ENCODE results near the gene HDAC4.

Gene HDAC4

DNA sequence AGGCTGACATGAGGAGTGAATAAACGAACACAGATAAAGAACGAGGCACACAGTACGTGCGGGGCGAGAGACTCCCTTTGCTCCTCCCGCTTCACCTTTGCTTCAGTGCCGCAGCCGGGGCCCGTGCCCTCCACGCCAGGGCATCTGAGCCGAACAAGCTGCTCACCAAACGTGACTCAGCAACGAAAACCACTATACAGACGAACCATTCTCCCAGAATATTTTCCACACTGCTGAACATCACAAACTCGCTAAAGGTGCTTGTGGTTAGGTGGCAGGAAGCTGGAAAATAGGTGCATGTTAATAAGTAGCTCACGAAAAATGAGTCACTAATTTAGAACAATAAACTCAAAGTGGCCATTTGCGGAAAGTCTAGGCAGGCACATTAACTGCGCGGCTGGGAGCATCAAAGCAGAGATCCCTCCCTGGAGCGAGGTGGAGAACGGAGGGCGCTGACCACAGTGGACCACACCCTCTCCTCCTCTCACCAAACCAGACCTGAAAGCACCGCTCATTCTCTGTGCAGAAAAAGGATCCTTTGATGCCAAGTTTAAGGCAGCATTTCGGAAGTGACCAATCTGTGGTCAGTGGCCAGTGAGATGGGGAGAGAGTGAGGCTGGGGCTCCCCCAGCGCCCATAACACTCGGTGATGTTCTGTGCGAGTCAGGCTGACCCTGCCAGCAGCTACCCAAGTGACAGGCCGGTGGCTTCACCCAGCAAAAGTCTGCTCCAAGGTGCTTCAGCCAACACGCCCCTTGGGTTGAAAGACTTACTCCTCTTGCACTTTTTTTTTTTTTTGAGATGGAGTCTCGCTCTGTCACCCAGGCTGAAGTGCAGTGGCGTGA lies 153.2 kb downstream of the HDAC4 start:
- DNase-seq, result peak in 2 of 3 experiments; percentile 42 to 78

DNA sequence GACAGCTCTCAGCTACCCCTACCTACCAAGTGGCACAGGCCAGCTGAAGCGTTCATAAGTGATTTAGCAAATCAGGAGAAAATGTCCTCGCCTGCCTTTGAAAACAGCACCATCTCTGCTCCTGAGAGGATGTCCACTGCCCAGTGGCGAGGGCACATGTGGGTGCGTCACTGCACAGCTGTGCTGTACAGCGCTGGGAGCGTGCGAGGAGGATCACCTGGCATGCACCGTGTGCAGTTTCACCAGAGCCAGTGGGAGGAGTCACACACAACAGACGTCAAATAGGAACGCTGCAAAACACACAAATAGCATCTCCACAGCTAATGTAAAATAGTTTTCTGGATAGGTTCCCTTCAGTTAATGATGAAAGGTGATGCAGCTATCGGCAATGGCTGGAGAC lies 154.1 kb downstream of the HDAC4 start:
- peak; percentile 77 to 90 (median 77) for DNase-seq

DNA sequence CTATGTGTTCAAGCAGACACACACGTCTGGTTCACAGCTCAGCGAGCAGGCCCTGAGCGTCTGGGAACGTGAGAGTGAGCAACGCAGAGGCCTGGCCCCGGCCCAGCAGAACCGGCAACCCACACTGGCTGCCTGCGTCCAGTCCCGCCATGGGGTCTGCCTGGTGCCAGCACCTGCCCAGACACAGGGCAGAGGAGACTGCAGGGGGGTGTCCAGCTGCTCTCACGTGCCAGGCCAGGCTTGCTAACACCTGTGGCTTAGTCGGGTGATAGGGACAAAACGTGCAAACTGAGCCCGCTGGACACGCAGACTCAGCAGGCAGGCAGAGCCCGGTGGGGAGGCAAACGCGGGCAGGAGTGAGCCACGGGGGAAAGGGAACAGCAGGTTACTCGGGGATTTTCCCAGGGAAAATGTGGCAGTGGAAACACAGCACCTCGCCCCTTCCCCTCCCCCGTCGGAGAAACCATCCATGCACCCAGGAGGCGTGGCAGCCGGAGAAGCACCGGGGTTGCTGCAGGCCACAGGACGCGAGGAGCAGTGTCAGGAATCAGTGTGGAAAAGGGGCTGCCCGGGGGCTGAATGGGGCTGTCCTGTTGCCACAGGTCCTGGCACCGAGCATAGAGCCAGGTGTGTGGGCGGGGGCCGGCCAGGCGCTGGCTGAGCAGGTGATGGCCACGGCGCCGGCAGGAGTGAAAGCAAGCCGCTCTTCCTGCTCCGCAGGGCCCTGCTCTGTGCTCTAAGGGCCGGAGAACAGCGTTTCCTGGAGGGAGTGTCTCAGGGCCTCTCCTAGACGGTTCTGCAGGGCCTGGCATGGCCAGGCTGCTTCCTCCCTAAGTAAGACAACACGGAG lies 154.7 kb downstream of the HDAC4 start:
- peak; percentile 56 to 87 (median 78) for DNase-seq

DNA sequence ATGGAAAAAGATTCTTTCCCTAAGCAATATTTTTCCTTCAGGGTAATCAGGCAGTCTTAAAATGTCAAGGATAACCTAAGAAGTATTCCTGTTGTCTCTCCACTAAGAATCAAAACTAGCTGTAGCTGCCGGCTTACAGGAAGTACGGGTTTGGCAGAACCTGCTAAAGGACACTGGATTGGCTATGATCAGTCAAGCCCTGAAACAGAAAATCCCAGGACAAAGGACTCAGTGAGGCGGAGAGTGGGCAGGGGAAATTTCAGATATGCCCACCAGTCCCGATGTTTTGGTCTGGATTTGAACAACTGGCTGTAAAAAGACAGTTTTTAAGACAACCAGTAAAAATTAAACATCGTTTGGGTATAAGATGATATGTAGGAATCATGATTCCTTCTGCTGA lies 155.7 kb downstream of the HDAC4 start:
- peak in 1 of 3 experiments; percentile 31 for DNase-seq

DNA sequence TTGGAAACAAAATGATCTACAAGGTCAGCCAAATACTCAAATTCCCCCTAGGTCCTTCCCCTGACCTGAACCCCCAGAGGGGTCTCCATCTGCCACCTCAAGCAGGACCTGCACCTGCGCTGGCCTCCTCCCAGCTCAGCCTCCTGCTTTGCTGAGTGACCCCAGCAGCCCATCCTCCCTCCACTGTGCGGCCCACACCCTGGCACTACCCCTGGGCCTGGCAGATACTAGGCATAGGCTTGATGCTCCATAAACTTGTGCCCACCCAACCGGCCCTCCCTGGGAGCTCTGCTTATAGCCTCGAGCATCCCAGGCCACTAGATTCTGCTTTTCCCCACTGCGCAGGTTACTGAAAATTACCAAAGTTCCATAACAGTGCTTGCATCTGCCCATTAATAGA lies 156.2 kb downstream of the HDAC4 start:
- no peak for DNase-seq

DNA sequence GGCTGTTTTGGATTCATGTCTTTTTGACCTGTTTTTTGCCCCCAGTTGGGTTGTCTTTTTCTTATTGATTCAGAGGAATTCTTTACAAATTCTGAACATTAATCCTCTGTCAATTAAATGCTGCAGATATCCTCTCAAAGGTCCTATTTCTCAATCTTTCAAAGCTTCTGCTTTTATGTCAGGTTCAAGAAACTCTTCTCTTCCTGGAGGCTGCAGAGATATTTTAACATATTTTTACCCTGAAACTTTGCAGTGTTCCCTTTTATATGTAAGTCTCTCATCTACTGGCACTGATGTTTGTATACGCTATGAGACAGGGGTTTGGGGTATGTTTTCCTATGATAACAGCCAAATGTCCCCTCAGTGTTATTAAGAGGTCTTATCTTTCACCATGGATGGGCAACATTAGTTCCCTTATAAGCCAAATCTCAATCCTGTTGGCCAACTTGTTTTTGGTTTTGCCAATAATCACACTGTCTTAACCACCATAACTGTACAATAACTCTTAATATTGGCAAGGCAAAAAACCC lies 159.3 kb downstream of the HDAC4 start:
- no peak for DNase-seq

GRCh38 chr2:239240414-239240881 lies 160.4 kb downstream of the HDAC4 start:
- peak in 1 of 3 experiments; percentile 31 for DNase-seq

DNA sequence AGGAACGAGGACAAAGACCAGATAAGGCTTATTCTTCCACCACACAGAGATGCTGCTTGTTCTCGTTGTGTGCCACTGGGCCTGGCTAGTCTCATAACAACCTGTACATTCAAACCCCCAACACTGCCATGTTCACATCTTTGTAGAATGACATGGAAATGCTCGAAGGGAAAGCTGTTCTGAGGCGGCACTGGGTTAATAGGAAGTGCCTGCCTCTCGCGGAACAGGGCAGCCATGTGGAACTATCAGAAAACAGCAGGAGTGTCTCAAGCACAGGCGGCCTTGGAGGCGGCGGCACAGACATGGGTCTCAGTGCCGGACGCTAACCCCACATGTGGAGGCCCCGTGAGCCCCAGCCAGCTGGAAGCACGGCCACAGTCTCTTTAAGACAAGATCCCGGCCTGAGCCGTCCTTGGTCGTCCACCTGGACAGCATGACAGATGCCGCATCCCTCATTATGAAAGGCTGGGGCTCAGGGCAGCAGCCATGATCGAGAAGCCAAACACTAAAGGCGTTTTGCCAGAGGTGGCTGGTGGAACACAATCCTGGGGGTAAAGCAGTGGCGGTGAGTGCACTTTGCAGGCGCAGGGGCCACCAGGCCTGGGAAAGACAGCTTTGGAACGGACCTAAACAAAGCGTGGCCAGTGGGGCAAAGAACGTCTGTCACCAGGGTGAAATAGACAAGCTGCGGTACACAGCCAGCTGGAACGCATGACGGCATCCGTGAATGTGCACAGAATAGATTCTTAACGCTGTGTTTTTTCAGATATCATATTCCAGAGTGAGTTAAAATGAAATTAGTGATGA lies 161.0 kb downstream of the HDAC4 start:
- peak in 1 of 3 experiments; percentile 24 for DNase-seq

DNA sequence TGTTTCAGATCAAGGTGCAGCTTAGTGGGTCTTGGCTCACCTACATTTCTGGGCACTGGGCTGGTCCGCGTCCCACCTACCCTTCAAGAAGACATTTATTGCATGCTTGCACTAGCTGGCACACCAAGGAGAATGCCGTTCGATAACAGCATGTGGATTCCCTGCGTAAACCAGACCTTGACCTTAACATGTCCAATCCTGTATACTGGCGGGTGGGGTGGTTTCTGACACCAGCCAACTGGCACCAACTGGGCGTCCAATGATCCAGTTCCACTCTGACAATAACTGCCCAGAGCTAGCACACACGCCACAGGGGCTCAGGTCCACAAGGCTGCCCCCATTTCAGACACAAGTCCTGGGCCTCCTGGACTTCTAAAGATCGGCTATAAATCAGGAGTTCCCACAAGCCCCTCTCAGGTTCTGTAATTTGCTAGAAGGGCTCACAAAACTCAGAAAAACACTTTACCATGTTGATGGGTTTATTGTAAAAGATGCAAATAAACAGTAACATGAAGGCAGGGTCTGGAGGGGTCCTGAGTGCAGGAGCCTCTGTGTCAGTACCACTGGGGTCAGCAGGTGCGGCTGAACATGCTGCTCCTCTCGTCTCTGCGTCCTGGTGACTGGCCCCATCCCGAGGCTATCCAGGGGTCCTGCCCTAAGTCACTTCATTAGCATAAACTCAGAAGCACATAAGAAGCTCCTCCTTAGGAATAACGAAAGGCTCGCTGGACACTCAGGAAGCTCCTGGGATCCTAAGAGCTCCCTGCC lies 161.8 kb downstream of the HDAC4 start:
- no peak for DNase-seq

- no peak for DNase-seq
Measured at GRCh38 chr2:239238381-239238780, 162.4 kb downstream of the HDAC4 start.

DNA sequence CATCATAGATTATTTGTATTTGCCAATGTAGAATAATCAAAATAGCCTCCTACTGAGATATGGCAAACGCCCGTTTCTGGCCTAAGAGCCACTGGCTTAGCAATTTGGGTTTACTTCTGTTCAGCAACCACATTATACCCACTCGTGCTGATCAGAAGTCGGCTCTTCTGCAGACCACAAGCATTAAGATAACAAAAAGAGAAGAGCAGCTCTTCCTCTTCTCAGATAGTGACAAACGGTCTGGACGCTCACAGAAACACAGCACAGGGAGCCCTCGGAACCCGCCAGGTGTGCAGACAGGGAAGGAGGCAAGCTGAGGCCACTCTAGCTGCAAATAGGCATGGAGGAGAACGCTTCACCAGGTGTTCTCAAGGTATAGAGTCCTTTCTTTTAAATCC lies 164.0 kb downstream of the HDAC4 start:
- DNase-seq, result peak in 2 of 3 experiments; percentile 36 to 87

DNA sequence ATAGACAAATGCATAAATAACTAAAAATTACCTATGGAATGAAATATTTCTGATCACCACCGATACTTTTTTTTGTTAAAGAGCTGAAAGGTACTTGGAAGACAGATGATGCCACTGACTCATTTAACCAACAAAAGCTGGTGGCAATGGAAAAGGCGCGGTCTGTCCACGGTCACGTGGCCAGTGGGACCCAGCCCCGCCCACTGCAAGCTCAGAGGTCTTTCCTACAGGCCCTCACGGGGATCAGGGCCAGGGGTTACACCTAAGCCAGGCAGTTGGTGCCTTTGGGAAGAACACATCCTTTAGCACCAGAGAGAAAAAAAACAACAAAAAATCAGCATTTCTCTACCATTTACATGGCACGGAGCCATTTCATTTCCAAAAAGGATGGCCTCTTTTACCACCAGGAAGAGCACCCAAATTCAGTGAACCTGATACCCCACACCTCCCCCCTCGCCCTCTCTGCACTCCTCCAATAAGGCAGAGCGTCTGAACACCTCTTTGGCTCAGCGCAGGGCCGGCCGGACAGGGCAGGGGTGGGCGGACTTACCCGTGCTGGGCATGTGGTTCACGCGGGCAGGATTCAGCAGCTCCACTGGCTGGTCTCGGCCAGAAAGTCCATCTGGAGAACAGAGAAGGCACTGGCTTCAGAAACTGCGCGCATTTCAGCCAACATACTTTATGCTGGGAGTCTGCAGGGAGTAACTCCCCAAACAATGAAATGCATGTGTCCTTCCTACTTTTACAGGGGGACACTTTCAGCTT lies 164.6 kb downstream of the HDAC4 start:
- peak in 1 of 3 experiments; percentile 50 for DNase-seq

GRCh38 chr2:239235311-239235710 lies 165.5 kb downstream of the HDAC4 start:
- no peak for DNase-seq

- DNase-seq, result no peak
Measured at GRCh38 chr2:239234191-239235175, 166.3 kb downstream of the HDAC4 start.

- peak in 1 of 3 experiments; percentile 25 for DNase-seq
Measured at GRCh38 chr2:239233576-239233975, 167.2 kb downstream of the HDAC4 start.

DNA sequence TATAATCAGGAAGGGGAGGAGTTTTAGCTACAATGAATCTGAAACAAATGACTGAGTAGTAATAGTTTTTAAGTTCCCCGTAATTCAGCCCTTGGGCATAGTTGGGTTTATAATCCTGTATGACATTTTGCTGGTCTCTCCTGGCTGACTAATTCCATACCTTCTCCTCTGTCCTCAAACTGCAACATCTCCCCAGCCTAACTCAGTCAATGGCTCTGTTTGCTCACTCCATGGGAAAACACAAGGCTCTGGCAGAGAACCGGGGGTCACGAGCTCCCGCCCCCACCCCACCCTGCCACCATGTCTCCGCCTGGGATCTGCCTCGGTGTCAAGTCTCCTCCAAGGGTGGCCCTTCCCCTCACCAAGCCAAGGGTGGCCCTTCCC lies 168.6 kb downstream of the HDAC4 start:
- peak in 1 of 3 experiments; percentile 47 for DNase-seq

DNA sequence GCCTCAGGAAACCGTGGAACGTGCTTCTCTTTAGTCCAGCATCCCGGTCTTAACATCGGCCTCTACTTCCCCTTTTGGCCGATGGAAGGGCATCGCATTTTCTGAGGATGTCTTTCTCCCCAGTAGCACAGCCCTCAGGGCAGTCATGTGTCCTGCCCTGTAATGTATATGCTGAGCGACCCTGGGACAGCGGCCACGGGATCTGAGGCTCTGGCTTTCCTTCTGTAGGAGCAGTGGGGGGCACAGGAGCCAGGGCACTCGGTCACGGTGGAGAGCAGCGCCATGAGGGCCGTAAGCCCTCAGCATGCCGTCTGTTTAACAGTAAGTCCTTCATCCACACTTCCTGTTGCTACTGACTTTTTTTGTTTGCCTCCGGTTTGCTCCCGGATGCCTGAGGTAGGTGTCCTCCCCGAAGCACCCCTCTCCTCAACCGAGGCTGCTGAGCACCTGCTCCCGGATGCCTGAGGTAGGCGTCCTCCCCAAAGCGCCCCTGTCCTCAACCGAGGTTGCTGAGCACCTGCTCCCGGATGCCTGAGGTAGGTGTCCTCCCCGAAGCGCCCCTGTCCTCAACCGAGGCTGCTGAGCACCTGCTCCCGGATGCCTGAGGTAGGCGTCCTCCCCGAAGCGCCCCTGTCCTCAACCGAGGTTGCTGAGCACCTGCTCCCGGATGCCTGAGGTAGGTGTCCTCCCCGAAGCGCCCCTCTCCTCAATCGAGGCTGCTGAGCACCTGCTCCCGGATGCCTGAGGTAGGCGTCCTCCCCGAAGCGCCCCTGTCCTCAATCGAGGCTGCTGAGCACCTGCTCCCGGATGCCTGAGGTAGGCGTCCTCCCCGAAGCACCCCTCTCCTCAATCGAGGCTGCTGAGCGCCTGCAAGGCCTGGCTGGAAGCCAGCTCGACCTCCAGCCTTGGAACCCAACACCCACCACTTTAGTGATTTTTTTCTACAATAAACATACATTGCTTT lies 169.3 kb downstream of the HDAC4 start:
- peak in 1 of 3 experiments; percentile 17 for DNase-seq

GRCh38 chr2:239230318-239231052 lies 170.3 kb downstream of the HDAC4 start:
- no peak for DNase-seq

All from NCI-H1417 (cell line).